Mesenchymal stem cell (in vitro differentiated cells and primary cell): ENCODE measurements around the gene EGFR.

Experiments
- DNase-seq: peaks from one replicate; pipeline ENCODE4 v3.0.0-alpha.2; 2013
- H2AFZ ChIP-seq: one replicate; pipeline ENCODE4 v1.6.1; 2013; ENCODE audit warnings: low read depth, mild to moderate bottlenecking, control low read depth, inconsistent platforms, low read length, moderate library complexity
- H2AK5ac ChIP-seq: 2 replicates; pipeline ENCODE4 v1.6.1; 2013; ENCODE audit warnings: low read length, moderate library complexity, mild to moderate bottlenecking, inconsistent platforms; ENCODE audit not compliant: severe bottlenecking
- H2BK120ac ChIP-seq: one replicate; pipeline ENCODE4 v1.6.1; 2013; ENCODE audit warnings: low read depth, mild to moderate bottlenecking, inconsistent platforms, low read length, moderate library complexity
- H2BK12ac ChIP-seq, 2 experiments: one replicate each; pipeline ENCODE4 v1.6.1; 2013; ENCODE audit warnings: inconsistent platforms in 2 of 2, low read length in 2 of 2, mild to moderate bottlenecking in 2 of 2, moderate library complexity in 2 of 2, control low read depth in 1 of 2
- H2BK15ac ChIP-seq: one replicate; pipeline ENCODE4 v1.6.1; 2013; ENCODE audit warnings: mild to moderate bottlenecking, low read depth, inconsistent platforms; ENCODE audit not compliant: poor library complexity, severe bottlenecking
- H2BK5ac ChIP-seq: 2 replicates; pipeline ENCODE4 v1.6.1; 2013; ENCODE audit warnings: low read depth, mild to moderate bottlenecking, low read length, control low read depth, inconsistent platforms; ENCODE audit not compliant: poor library complexity, severe bottlenecking
- H3K14ac ChIP-seq, 2 experiments: one replicate each; pipeline ENCODE4 v1.6.1; 2013; ENCODE audit warnings: inconsistent platforms in 2 of 2, low read length in 2 of 2, control low read depth in 1 of 2, mild to moderate bottlenecking in 1 of 2, moderate library complexity in 1 of 2
- H3K18ac ChIP-seq, 2 experiments: one replicate each; pipeline ENCODE4 v1.6.1; 2013; ENCODE audit warnings: inconsistent platforms in 2 of 2, low read length in 2 of 2, control low read depth in 1 of 2, low read depth in 1 of 2, mild to moderate bottlenecking in 1 of 2
- H3K23ac ChIP-seq, 2 experiments: one replicate each; pipeline ENCODE4 v1.6.1; 2013; ENCODE audit warnings: inconsistent platforms in 2 of 2, low read length in 2 of 2, mild to moderate bottlenecking in 2 of 2, moderate library complexity in 2 of 2, control low read depth in 1 of 2
- H3K27ac ChIP-seq: 2 replicates; pipeline ENCODE4 v1.5.1; 2013; ENCODE audit warnings: mild to moderate bottlenecking, moderate library complexity, low read length, control low read depth, inconsistent platforms; ENCODE audit not compliant: poor library complexity, severe bottlenecking
- H3K27me3 ChIP-seq, 2 experiments: 2 replicates each; pipeline versions ENCODE4 v1.6.1 to v1.7.0; 2013; ENCODE audit warnings: low read length in 2 of 2, mild to moderate bottlenecking in 2 of 2, moderate library complexity in 2 of 2, control low read depth in 1 of 2, inconsistent platforms in 1 of 2; ENCODE audit not compliant: control insufficient read depth in 1 of 2, insufficient read depth in 1 of 2
- H3K36me3 ChIP-seq, 2 experiments: 2 replicates each; pipeline versions ENCODE4 v1.6.1 to v1.7.0; 2013; ENCODE audit warnings: low read length in 2 of 2, control low read depth in 1 of 2, inconsistent platforms in 1 of 2, low read depth in 1 of 2, mild to moderate bottlenecking in 1 of 2; ENCODE audit not compliant: insufficient read depth in 2 of 2, control insufficient read depth in 1 of 2
- H3K4ac ChIP-seq, 2 experiments: one replicate each; pipeline ENCODE4 v1.6.1; 2013; ENCODE audit warnings: inconsistent platforms in 2 of 2, low read length in 2 of 2, mild to moderate bottlenecking in 2 of 2, moderate library complexity in 2 of 2, control low read depth in 1 of 2, low read depth in 1 of 2
- H3K4me1 ChIP-seq: 2 replicates; pipeline ENCODE4 v1.6.1; 2013; ENCODE audit warnings: low read depth, low read length, control low read depth; ENCODE audit not compliant: control insufficient read depth, insufficient read depth
- H3K4me2 ChIP-seq: 2 replicates; pipeline ENCODE4 v1.6.1; 2013; ENCODE audit warnings: low read length, mild to moderate bottlenecking, inconsistent platforms; ENCODE audit not compliant: poor library complexity, severe bottlenecking
- H3K4me3 ChIP-seq, 2 experiments: 2 replicates each; pipeline versions ENCODE4 v1.5.1 to v1.7.0; 2013; ENCODE audit warnings: low read length in 2 of 2, mild to moderate bottlenecking in 2 of 2, control low read depth in 1 of 2, low read depth in 1 of 2; ENCODE audit not compliant: insufficient read depth in 1 of 2
- H3K79me1 ChIP-seq: replicated peaks from 2 replicates; pipeline ENCODE4 v1.6.1; 2013; ENCODE audit warnings: mild to moderate bottlenecking, control low read depth, low read length, inconsistent platforms; ENCODE audit not compliant: poor library complexity, severe bottlenecking
- H3K9ac ChIP-seq: 2 replicates; pipeline ENCODE4 v1.7.0; 2013; ENCODE audit warnings: mild to moderate bottlenecking, low read length, moderate library complexity
- H3K9me3 ChIP-seq: 2 replicates; pipeline ENCODE4 v1.7.0; 2013; ENCODE audit warnings: mild to moderate bottlenecking, low read length; ENCODE audit not compliant: control insufficient read depth
- H4K8ac ChIP-seq: one replicate; pipeline ENCODE4 v1.6.1; 2013; ENCODE audit warnings: inconsistent platforms, mild to moderate bottlenecking, low read length, moderate library complexity
- H4K91ac ChIP-seq: one replicate; pipeline ENCODE4 v1.6.1; 2013; ENCODE audit warnings: mild to moderate bottlenecking, low read length, inconsistent platforms
- WGBS: methylation state at CpG from one replicate; pipeline ENCODE4 v1.1.7; 2013; ENCODE audit warnings: mixed read lengths; 5-methylcytosine and 5-hydroxymethylcytosine counted together

Gene EGFR

GRCh38 chr7:55088107-55088506 is 69.3 kb downstream of the EGFR start:
- Histone ChIP-seq H3K27ac (peak overlapping the region; percentile 73), H2AFZ (no peak overlapping the region), H3K27me3 (no peaks in the 10 kb centered on the region), H2BK15ac (no peak overlapping the region), H3K18ac (peak overlapping the region; percentile 40 to 94), H3K23ac (no peak overlapping the region), H3K9me3 (no peaks in the 10 kb centered on the region), H4K91ac (no peak overlapping the region), H3K4ac (peak overlapping the region in 1 of 2 experiments; percentile 94), H4K8ac (no peak overlapping the region), H3K36me3 (peaks cover 0 to 14% of the 10 kb centered on the region in 2 experiments), H2BK5ac (no peak overlapping the region), H3K9ac (no peak overlapping the region), H3K4me3 (no peak overlapping the region), H3K4me2 (no peak overlapping the region), H2AK5ac (peak overlapping the region; percentile 98), H3K14ac (peak overlapping the region in 1 of 2 experiments; percentile 20), H3K79me1 (peaks cover 15% of the 10 kb centered on the region), H2BK12ac (peak overlapping the region in 1 of 2 experiments; percentile 75), H3K4me1 (peaks cover 35% of the 10 kb centered on the region), H2BK120ac (no peak overlapping the region)
- no peak for DNase-seq
- 82% methylated on average over 6 of the region's 6 CpGs for WGBS

- H2BK12ac ChIP-seq, result peak overlapping the region in 1 of 2 experiments; percentile 37
- H3K4me2 ChIP-seq, result no peak overlapping the region
- no peak overlapping the region for H2BK15ac ChIP-seq
- H3K4me3 ChIP-seq, result no peak overlapping the region
- peaks cover 15% of the 10 kb centered on the region for H3K79me1 ChIP-seq
- no peak overlapping the region for H2BK5ac ChIP-seq
- peak overlapping the region in 1 of 2 experiments; percentile 94 for H3K4ac ChIP-seq
- peak overlapping the region; percentile 38 for H3K9ac ChIP-seq
- H4K91ac ChIP-seq, result no peak overlapping the region
- H2BK120ac ChIP-seq, result no peak overlapping the region
- no peak overlapping the region for H4K8ac ChIP-seq
- no peak overlapping the region for H2AFZ ChIP-seq
- peaks cover 0 to 11% of the 10 kb centered on the region in 2 experiments for H3K36me3 ChIP-seq
- H3K14ac ChIP-seq, result no peak overlapping the region
- no peak overlapping the region for H3K18ac ChIP-seq
- H3K27ac ChIP-seq, result no peak overlapping the region
- H2AK5ac ChIP-seq, result no peak overlapping the region
- 69% methylated on average over 5 of the region's 7 CpGs for WGBS
- H3K9me3 ChIP-seq, result no peaks in the 10 kb centered on the region
- DNase-seq, result no peak
- no peak overlapping the region for H3K23ac ChIP-seq
- no peaks in the 10 kb centered on the region for H3K27me3 ChIP-seq
- peaks cover 37% of the 10 kb centered on the region for H3K4me1 ChIP-seq
These were observed 69.8 kb downstream of the EGFR start for GRCh38 chr7:55088620-55089019.

GRCh38 chr7:55092186-55092974 is 73.6 kb downstream of the EGFR start:
- Histone ChIP-seq H3K9me3 (no peaks in the 10 kb centered on the region), H3K27ac (peak overlapping the region; percentile 42), H2BK15ac (no peak overlapping the region), H3K79me1 (peaks cover 39% of the 10 kb centered on the region), H2BK5ac (no peak overlapping the region), H3K18ac (peak overlapping the region in 1 of 2 experiments; percentile 9), H2BK120ac (no peak overlapping the region), H3K4ac (no peak overlapping the region), H4K8ac (no peak overlapping the region), H3K4me1 (peaks cover 28% of the 10 kb centered on the region), H2AFZ (no peak overlapping the region), H3K14ac (no peak overlapping the region), H3K27me3 (no peaks in the 10 kb centered on the region), H2AK5ac (peak overlapping the region; percentile 66), H3K4me2 (peak overlapping the region; percentile 46), H4K91ac (peak overlapping the region; percentile 28), H3K36me3 (peaks cover 0 to 12% of the 10 kb centered on the region in 2 experiments), H3K9ac (peak overlapping the region; percentile 11), H3K23ac (no peak overlapping the region), H3K4me3 (no peak overlapping the region), H2BK12ac (peak overlapping the region; percentile 35 to 49)
- WGBS, result 98% methylated on average over 15 of the region's 15 CpGs
- DNase-seq, result no peak

- no peaks in the 10 kb centered on the region for H3K27me3 ChIP-seq
- no peak overlapping the region for H2AK5ac ChIP-seq
- no peak overlapping the region for H2BK12ac ChIP-seq
- no peaks in the 10 kb centered on the region for H3K9me3 ChIP-seq
- H3K27ac ChIP-seq, result no peak overlapping the region
- no peak overlapping the region for H3K9ac ChIP-seq
- DNase-seq, result no peak
- peaks cover 0 to 10% of the 10 kb centered on the region in 2 experiments for H3K36me3 ChIP-seq
- peaks cover 40% of the 10 kb centered on the region for H3K79me1 ChIP-seq
- H3K4ac ChIP-seq, result no peak overlapping the region
- no peak overlapping the region for H3K18ac ChIP-seq
- H4K91ac ChIP-seq, result no peak overlapping the region
- H3K23ac ChIP-seq, result no peak overlapping the region
- H2BK15ac ChIP-seq, result no peak overlapping the region
- H3K4me3 ChIP-seq, result no peak overlapping the region
- WGBS, result 93% methylated on average over 3 of the region's 3 CpGs
- no peak overlapping the region for H2AFZ ChIP-seq
- no peak overlapping the region for H3K14ac ChIP-seq
- no peak overlapping the region for H4K8ac ChIP-seq
- H3K4me1 ChIP-seq, result peaks cover 24% of the 10 kb centered on the region
- H3K4me2 ChIP-seq, result no peak overlapping the region
- H2BK5ac ChIP-seq, result no peak overlapping the region
- H2BK120ac ChIP-seq, result no peak overlapping the region
These were observed 74.2 kb downstream of the EGFR start for GRCh38 chr7:55092975-55093373.
